Skeletal muscle tissue (tissue), 4 donors: Measurements from ENCODE around the gene XPO6. TPM values are rescaled to one million over a fixed set of nuclear protein-coding genes. Genes with fewer than 3 reads are reported as not detected.

Experiments used
- H3K27ac ChIP-seq: one replicate; pipeline ENCODE4 v1.7.0; 2013; ENCODE audit warnings: mild to moderate bottlenecking, low read depth, low read length, inconsistent platforms
- H3K27me3 ChIP-seq, 3 donors: one replicate each; pipeline ENCODE4 v1.7.0; 2013; ENCODE audit warnings: low read length in 3 of 3; ENCODE audit not compliant: control insufficient read depth in 3 of 3, insufficient read depth in 3 of 3
- H3K36me3 ChIP-seq, 3 donors: one replicate each; pipeline ENCODE4 v1.7.0; 2013; ENCODE audit warnings: low read length in 3 of 3; ENCODE audit not compliant: control insufficient read depth in 3 of 3, insufficient read depth in 3 of 3
- H3K4me1 ChIP-seq, 3 donors: one replicate each; pipeline ENCODE4 v1.7.0; 2013; ENCODE audit warnings: low read length in 3 of 3, mild to moderate bottlenecking in 3 of 3; ENCODE audit not compliant: control insufficient read depth in 3 of 3, insufficient read depth in 3 of 3
- H3K4me3 ChIP-seq, 3 donors: one replicate each; pipeline ENCODE4 v1.7.0; 2013; ENCODE audit warnings: low read length in 3 of 3
- H3K9ac ChIP-seq, 3 donors: one replicate each; pipeline ENCODE4 v1.7.0; 2013; ENCODE audit warnings: low read length in 3 of 3, mild to moderate bottlenecking in 3 of 3, moderate library complexity in 2 of 3, low read depth in 1 of 3
- H3K9me3 ChIP-seq, 3 donors: one replicate each; pipeline ENCODE4 v1.7.0; 2013; ENCODE audit warnings: low read length in 3 of 3; ENCODE audit not compliant: control insufficient read depth in 3 of 3
- total RNA-seq: library from RNA; depleted of rRNA; stranded (reverse); fragments of >200 nt; gene quantifications from one replicate; pipeline ENCODE4 v1.2.3, GENCODE V29; 2014
- donor health status: Osteomylitis.

XPO6 gene
- total RNA-seq, 1 donor from 2014 or later, result 33.9 TPM

- Histone ChIP-seq H3K4me1 (peaks cover 7 to 11% (median 10%) of the 10 kb centered on the region in 3 donors), H3K36me3 (peaks cover 16 to 25% (median 18%) of the 10 kb centered on the region in 3 donors), H3K27ac (no peak overlapping the region)
These were observed 9.5 kb downstream of the XPO6 start for GRCh38 chr16:28202147-28202746.

GRCh38 chr16:28200661-28201060 lies 11.1 kb downstream of the XPO6 start:
- Histone ChIP-seq H3K4me1 (peaks cover 7 to 11% (median 10%) of the 10 kb centered on the region in 3 donors), H3K36me3 (peaks cover 13 to 25% (median 21%) of the 10 kb centered on the region in 3 donors), H3K27me3 (no peaks in the 10 kb centered on the region), H3K9me3 (no peaks in the 10 kb centered on the region), H3K9ac (no peak overlapping the region), H3K27ac (no peak overlapping the region), H3K4me3 (no peak overlapping the region)

More at GRCh38 chr16:28202147-28202746, 9.5 kb downstream of the XPO6 start:
- Histone ChIP-seq H3K9ac (no peak overlapping the region), H3K4me3 (no peak overlapping the region), H3K27me3 (no peaks in the 10 kb centered on the region), H3K9me3 (no peaks in the 10 kb centered on the region)

GRCh38 chr16:28196387-28196987 lies 15.3 kb downstream of the XPO6 start:
- Histone ChIP-seq H3K4me3 (no peak overlapping the region), H3K36me3 (peaks cover 0 to 6% (median 0%) of the 10 kb centered on the region in 3 donors), H3K9me3 (no peaks in the 10 kb centered on the region), H3K4me1 (peaks cover 8 to 12% (median 10%) of the 10 kb centered on the region in 3 donors), H3K27ac (no peak overlapping the region), H3K9ac (no peak overlapping the region), H3K27me3 (no peaks in the 10 kb centered on the region)

- Histone ChIP-seq H3K36me3 (peaks cover 0 to 3% (median 0%) of the 10 kb centered on the region in 3 donors), H3K27me3 (no peaks in the 10 kb centered on the region), H3K9me3 (no peaks in the 10 kb centered on the region), H3K4me1 (peaks cover 8 to 12% (median 10%) of the 10 kb centered on the region in 3 donors), H3K27ac (no peak overlapping the region), H3K4me3 (no peak overlapping the region), H3K9ac (no peak overlapping the region)
These were observed 15.9 kb downstream of the XPO6 start for GRCh38 chr16:28195859-28196258.

GRCh38 chr16:28193530-28194423 lies 18.0 kb downstream of the XPO6 start:
- peaks cover 0 to 3% (median 0%) of the 10 kb centered on the region in 3 donors for H3K36me3 ChIP-seq
- H3K4me3 ChIP-seq, result no peak overlapping the region
- H3K27me3 ChIP-seq, result no peaks in the 10 kb centered on the region
- peaks cover 8 to 12% (median 10%) of the 10 kb centered on the region in 3 donors for H3K4me1 ChIP-seq
- H3K9ac ChIP-seq, result no peak overlapping the region
- no peaks in the 10 kb centered on the region for H3K9me3 ChIP-seq
- H3K27ac ChIP-seq, result peak overlapping the region; percentile 16

GRCh38 chr16:28192806-28193529 lies 18.8 kb downstream of the XPO6 start:
- H3K27ac ChIP-seq, result no peak overlapping the region
- no peaks in the 10 kb centered on the region for H3K27me3 ChIP-seq
- no peaks in the 10 kb centered on the region for H3K9me3 ChIP-seq
- no peak overlapping the region for H3K9ac ChIP-seq
- peaks cover 8 to 12% (median 10%) of the 10 kb centered on the region in 3 donors for H3K4me1 ChIP-seq
- no peak overlapping the region for H3K4me3 ChIP-seq
- peaks cover 0 to 3% (median 0%) of the 10 kb centered on the region in 3 donors for H3K36me3 ChIP-seq

- Histone ChIP-seq H3K4me3 (no peak overlapping the region), H3K27ac (no peak overlapping the region), H3K9ac (no peak overlapping the region), H3K9me3 (no peaks in the 10 kb centered on the region), H3K27me3 (no peaks in the 10 kb centered on the region), H3K4me1 (peaks cover 8 to 15% (median 12%) of the 10 kb centered on the region in 3 donors), H3K36me3 (no peaks in the 10 kb centered on the region)
These were observed 20.3 kb downstream of the XPO6 start for GRCh38 chr16:28191364-28191960.

- Histone ChIP-seq H3K4me1 (peaks cover 8 to 19% (median 12%) of the 10 kb centered on the region in 3 donors), H3K9ac (no peak overlapping the region), H3K27me3 (no peaks in the 10 kb centered on the region), H3K36me3 (no peaks in the 10 kb centered on the region), H3K27ac (no peak overlapping the region), H3K9me3 (no peaks in the 10 kb centered on the region), H3K4me3 (no peak overlapping the region)
These were observed 22.5 kb downstream of the XPO6 start for GRCh38 chr16:28189245-28189644.
